GM19395 (cell line): ENCODE results near the gene MMP2.

Source experiments
- ATAC-seq: cut with Tn5 transposase; IDR thresholded peaks from one replicate; pipeline ENCODE4 v1.9.1; 2021; ENCODE audit warnings: mild to moderate bottlenecking, moderate library complexity; ENCODE audit not compliant: unreplicated experiment

The MMP2 gene

DNA sequence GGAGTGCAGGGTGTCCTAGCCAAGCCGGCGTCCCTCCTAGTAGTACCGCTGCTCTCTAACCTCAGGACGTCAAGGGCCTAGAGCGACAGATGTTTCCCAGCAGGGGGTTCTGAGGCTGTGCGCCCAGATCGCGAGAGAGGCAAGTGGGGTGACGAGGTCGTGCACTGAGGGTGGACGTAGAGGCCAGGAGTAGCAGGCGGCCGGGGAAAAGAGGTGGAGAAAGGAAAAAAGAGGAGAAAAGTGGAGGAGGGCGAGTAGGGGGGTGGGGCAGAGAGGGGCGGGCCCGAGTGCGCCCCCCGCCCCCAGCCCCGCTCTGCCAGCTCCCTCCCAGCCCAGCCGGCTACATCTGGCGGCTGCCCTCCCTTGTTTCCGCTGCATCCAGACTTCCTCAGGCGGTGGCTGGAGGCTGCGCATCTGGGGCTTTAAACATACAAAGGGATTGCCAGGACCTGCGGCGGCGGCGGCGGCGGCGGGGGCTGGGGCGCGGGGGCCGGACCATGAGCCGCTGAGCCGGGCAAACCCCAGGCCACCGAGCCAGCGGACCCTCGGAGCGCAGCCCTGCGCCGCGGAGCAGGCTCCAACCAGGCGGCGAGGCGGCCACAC is at the start of gene MMP2:
Gene MMP2 (plus strand): TSS at position 372 of the 603 bp plus-strand sequence. CDS start 282 bp downstream, outside the sequence.
- no peak for ATAC-seq

DNA sequence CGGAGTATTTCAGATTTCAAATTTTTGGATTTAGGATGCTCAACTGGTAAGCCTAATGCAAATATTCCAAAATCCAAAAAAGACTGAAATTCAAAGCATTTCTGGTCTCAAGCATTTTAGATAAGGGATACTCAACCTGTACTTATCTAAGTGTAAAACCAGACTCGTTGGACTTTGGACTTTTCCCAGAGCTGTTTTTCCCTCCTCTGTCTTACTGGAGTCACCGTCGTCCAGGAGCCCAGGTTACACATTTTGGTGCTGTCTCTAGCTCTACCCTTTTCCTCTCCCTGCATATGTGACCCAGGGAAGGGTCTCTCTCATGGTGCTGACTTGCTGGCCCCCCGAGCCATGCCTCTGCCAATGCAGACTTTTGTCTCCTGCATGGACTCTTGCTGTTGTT is 46.0 kb upstream of the MMP2 start:
- ATAC-seq = no peak

DNA sequence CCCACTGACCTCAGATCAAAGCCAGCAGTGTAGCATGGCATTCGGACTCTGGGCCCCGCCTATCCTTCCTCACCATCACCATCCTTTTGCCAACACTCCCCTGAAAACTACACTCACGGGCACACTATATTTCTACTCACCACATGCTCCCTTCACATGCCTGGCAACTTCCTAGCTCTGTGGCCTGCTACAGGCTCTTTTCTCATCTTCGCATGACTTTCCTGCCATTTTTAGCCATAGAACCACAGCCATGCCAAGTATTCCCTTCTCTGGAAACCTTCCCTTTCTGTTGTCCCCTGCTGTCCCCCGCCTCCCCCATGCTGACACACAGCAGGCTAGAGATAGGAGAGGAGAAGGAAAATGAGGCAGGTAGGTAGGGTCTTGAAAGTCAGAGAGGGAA is 45.5 kb upstream of the MMP2 start:
- ATAC-seq = no peak

DNA sequence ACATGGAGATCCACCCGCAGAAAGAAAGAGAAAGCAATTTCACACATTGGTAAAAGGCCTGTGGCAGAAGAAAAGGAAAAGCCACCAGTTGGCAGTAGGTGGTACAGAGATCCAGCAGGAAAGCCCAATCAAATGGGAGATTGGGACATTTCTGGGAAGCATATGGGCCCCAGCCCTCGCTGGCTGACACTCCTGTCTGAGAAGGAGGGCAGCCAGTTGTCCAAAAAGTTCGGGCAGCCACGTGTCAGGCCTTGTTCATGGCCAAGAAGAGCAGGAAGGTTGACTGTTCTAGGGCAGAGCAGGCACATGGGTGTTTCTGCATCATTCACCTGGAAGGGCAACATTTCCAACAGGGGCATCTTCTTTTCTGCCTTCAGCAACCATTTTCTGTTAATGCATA is 45.0 kb upstream of the MMP2 start:
- no peak for ATAC-seq

DNA sequence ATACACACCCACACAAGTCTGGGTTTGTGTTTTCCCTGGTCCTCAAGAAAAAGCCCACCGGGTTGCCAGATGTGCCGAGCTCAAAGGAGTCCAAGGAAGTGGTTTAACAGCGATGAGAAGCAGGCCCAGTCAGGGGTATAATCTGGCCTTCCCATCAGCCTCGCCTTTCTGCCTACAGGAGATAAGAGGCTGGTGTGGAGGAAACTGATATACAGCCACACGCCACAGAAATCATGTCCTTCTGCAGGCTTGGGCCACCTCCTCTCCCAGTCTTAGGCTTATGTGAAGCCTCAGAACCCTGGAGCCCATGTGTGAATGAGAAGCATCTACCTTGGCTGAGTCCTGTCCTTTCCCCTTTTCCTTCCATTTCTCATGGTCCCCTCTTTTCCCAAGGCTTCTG is 43.6 kb upstream of the MMP2 start:
- ATAC-seq = no peak

DNA sequence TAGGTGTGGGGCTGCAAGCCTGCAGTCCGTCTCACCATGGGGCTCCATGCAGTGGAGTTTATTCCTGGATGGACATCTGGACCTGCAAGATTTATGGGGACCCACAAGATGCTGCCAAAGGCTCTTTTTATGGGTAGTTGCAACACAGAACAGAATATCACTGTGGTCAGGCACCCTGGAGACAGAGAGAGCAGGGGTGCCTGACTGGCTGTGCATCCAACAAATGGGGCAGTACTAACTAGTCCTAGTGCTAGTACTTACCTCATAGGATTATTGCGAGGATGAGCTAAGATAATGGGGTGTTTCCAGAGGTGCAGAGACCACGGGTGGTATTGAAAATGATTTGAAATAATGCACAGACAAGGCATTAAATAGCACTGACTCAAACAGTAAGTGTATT is 42.4 kb upstream of the MMP2 start:
- no peak for ATAC-seq

DNA sequence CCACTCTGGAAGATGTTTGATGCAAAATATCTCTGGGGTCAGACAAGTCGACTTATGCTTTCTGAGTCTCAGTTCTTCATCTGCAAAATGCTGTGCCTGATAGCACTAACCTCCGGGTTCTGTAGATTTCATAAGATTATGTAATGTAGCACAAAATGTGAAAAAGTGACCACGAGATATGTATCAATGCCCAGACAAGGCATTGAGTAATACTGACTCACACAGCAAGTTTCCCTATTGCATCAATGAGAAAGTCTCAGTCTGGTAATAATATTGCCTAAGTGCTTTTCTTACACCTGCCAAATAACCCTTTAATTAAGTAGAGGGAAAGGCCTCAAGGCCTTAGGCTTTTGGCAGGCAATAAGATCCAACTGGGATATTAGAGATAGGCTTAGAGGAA is 41.4 kb upstream of the MMP2 start:
- ATAC-seq = no peak

DNA sequence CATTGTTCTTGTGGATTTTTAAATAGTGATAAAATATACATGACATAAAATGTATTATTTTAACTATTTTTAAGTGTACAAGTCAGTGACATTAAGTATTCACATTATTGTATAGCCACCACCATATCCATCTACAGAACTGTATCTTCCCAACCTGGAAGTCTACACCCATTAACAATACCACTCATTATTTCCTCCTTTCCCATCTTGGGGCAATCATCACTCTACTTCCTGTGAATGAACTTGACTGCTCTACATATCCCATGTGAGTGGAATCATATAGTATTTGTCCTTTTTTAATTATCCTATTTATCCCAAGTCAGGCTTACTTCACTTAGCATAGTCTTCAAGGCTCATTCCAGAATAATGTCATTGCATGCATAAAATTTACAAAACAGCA is 40.7 kb upstream of the MMP2 start:
- ATAC-seq = no peak

DNA sequence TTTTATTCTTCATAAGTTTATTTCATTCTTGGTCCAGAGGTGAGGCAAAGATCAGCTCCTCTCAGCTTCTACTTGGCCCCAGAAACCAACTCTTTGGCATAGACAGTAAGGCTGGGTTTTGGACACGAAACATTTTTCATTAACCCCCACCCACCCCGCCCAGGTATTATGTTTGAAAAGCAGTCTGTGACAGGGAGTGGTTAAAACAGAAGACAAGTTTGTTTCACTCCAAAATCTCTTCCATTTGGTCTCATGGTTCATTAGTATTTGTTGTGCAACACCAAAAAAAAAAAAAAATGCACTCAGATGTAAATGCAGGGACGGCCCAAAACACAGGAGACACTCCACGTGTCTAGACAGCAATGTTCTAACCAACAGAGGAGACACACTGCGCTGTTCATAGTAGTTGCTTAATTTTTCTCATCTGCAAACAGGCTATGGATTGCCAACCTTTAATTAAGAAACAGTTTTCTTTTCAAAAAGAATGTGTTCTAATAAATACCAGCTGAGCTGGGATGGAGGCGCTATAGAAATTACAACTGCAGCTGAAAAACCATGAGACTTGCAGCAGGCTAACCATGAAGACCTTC is 39.8 kb upstream of the MMP2 start:
- no peak for ATAC-seq

DNA sequence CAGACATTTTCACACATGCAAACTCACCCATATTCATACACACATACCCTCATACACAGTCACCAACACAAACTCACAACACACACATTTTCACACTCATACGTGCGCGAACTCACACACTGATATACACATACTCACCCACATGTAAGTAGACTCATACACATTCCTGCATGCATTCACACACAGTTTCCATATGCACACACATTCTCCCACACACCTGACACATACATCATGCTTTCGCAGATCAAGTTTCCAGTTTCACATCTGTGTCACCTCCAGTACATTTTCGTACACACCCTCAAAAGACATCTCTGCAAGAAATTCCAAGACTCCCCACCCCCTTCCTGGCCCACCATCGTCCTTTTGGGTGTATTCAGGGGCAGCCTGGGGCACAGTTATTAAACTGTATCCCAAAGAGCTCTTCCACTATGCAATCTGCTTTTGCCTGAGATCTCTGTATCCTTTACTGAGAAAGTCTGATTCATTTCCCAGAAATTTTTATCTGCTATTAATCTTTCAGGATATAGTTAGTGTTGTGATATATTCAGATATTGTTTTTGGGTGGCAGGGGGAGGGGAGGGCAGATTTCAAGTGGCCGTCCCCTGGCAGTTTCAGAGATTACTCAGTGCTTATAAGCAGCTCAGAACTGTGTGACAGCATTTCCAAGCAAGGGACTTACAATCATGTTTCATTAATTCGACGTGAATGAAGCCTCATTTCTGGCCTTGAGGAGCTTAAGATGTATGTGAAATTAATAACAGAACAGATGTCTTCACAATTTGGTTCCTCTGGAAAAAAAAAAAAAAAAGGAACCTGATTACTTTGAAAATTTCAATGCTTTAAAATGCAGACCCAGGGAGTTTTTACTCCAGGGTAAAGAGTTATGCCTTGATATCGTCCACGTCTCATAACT is 35.3 kb upstream of the MMP2 start:
- no peak for ATAC-seq

DNA sequence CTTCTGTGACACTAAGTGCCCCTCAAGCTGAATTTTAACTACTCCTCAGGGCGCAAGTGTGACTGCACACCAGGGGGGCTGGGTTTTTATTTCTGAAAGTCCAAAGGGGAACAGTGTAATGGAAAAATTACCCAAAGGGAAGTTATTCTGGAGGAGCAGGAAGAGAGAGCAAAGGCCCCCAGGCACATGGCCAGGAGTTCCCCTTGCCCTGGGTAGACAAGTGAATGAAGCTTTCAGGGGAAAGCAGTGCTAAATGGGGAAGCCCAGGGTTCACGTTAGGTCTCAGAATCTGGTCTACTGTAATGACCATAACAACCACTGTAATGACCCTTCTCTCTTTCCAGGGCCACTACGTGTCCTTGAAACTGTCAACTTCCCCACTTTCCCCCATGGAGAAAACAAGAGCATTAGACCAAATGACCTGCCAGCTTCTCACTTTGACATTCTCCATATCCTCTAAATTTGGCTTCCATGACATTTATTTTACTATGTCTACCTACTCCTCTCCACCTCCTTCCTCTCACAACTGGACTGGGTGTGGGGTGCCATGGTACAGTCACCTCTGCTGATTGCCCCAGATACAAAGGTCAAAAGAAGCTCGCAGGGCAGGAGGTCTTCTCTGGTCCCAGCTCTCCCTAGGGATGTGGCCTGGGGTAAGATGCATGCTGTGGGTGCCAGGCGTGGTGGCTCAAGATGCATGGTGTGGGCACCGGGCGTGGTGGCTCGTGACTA is 34.1 kb upstream of the MMP2 start:
- ATAC-seq = no peak

DNA sequence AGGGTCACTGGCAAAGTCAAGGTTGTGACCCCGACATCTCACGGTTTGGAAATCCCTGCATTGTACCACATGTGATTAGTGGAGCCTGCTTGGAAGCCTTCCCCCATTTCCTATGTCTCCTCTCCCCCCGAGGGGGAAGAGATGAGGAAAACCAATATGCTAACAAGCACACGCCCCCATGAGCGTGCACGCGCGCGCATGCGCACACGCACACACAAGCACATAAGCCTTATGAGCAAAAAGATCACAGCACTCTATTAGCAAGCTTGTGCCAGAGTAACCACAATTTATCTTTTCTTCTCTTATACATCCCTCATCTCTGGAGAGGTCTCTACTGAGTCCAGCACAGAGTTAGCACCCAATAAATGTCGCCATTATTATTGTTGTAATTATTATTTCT is 31.8 kb upstream of the MMP2 start:
- no peak for ATAC-seq

DNA sequence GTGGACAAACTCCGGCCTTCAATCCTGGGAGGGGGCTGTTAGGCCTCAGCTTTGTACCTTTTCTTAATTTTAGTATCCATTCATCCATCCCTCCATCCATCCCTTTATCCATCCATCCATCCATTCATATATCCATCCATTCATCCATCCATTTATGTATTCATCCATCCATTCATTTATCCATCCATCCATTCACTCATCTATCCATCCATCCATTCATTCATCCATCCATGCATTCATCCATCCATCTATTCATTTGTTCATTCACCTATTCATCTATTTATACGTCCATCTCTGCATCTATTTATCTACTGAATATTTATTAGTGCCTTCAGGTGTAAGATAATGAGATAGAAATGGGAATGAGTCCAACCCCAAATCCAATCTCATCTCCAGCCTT is 26.0 kb upstream of the MMP2 start:
- no peak for ATAC-seq

DNA sequence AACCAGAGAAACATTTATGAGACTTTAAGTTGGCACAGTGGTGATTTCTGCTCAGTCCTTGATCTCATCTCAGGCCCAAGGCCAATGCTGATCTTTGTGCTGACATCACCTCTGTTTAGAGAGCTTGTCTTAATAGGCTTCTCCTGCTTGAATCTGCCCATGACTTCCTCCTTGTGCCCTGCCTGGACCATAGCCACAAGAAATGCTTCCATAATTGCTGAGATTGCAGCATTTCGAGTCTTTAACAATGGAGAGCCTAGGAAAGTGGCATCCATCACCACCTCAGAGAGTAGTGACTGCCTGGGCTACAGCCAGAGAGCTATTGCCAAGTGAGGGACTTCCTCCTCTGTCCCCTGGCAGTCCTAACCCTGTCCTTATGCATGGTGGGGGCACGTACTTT is 25.1 kb upstream of the MMP2 start:
- no peak for ATAC-seq

DNA sequence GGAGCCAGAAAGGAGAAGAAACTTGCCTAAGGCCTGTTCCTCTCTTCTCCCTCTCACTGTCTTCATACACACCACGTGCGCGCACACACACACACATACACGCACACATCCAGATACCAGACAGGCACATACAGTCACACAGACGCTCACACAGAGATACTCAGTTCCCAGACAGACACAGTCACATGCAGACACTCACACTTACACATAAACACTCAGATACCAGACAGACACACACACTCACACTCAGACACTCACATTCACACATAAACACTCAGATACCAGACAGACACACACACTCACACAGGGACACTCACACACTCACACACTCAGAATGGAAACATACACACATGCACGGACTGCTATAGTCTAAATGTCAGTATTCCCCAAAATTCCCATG is 24.1 kb upstream of the MMP2 start:
- ATAC-seq = no peak

DNA sequence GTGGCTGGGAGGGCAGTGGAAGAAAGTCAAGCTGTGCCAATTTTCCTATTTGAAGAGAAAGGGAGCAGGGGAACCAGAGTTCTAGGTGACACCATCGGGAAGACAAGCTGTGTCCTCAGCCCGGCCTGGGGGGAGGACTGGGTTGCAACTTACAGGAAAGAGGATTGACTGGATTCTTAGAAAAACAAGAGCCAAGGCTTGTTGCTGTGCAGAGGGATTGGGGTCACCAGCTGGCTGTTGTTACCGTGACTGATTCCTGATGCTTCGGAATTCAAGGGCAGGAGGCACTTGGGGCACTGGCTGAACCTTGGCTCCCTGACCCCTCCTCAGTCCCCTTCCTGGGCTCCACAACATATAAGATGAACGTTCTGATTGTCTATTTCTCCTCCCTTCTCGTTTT is 16.8 kb upstream of the MMP2 start:
- no peak for ATAC-seq

DNA sequence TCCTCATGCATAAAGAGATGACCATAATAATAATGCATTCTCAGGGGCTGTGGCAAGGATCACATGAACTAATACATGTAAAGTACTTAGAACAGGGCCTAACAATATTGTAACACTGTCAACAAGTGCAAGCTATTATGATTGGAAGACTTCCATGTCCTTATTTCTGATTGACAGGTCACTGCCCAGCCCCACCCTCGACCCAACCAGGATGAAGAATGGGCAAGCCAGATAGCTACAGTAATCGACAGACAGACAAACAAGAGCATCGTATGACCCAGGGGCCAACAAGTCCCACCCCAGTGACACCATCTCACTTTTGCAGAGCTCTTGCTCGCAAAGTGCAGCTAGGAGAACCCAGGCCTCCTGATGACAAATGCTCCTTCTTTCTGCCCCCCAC is 14.6 kb upstream of the MMP2 start:
- ATAC-seq = no peak

DNA sequence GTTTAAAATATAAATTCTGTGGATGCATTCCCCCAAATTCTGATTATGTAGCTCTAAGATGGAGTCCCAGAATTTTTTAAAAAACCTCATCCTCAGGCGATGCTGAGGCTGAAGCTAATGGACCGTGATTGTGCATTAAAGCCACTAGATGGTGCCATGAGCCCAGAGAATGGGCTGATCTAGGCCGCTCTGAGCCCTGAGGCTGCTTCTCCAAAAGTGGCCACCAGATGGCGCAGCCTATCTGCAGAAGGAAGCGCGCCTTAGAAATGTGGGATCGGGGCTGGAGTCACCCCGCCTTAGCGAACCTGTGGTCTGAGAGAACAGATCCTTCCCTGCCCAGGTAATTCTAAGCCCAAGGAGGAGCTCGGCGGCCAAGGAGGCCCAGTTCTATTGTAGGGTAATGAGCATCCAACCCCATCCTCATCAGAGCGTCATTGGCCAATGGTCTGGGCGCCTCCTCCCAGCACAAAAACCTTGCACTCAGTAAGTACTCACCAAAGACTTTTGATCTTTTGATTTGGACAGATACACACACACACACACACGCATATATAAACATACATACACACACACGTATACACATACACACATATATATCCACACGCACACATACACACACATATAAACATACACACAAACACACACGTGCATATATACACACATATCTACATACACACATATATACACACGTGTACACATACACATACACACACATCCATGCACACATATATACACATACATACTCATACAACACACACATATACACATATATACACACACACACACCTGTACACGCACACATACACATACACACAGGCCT is 13.7 kb upstream of the MMP2 start:
- peak; percentile 92 for ATAC-seq

DNA sequence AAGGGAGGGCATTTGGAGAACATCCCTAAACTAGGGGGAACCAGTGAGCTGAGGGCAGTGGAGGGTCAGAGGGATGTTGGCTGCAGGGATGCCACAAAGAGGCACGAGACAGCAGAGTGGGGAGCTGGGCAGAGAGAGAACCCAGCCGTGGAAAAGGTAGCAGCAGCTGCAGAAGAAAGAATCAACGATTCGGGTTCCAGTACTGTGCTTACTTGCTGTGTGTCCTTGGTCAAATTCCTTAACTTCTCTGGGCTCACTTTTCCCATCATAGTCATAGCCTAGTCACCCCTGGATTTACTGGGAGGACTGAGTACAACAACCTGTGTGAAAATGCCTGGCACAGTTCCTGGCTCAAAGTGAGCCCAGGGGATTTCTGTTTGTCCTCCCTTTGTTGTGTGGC is 12.8 kb upstream of the MMP2 start:
- ATAC-seq = no peak

DNA sequence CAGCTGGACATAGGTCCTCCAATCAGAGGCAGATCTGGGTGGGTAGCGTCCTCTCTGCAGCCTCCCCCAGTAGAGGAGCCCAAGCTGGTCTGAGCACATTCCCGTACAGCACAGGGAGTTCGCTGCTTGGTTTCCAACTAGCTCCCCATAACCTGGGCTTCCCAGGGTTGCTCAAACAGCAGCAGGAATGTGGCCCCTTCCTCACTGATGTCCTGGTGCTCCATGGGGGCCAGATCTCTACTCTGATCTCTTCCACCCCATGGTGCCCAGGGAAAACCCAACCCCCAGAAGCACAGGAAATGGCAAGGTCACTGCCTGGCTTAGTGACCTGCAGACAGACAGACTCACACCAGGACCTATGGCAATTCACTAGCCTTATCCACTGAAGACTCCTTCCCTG is 11.1 kb upstream of the MMP2 start:
- no peak for ATAC-seq
